ENCODE results near the gene SIM2.

SIM2 gene

DNA sequence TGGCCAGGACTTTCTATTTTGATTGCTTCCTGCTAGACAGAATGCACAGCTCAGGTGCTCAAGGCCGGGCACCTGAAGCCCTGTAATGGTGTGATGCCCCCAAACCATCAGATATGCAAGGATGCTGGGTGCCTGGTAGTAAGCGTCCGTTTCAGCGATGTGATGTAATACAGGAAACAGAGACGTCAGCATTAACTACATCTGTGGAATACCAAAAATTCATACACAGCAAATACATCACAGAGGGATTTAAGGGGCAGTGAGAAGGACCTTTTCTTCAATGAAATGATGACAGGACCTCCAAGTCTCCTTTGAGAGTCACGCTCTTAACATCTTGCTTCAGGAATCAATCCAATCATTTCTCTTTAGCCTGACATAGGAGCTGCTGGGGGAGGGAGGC is 64.4 kb downstream of the SIM2 start:
- no peaks in the 10 kb centered on the region for H3K27me3 Mint-ChIP-seq
- H3K4me1 Mint-ChIP-seq (ENCODE audit: low read depth): no peaks in the 10 kb centered on the region
- H3K4me3 Mint-ChIP-seq: no peak overlapping the region
- H3K9me3 Mint-ChIP-seq: no peaks in the 10 kb centered on the region
- H3K27ac Mint-ChIP-seq: no peak overlapping the region
- H3K36me3 Mint-ChIP-seq (ENCODE audit: low read depth): peaks cover 15% of the 10 kb centered on the region

DNA sequence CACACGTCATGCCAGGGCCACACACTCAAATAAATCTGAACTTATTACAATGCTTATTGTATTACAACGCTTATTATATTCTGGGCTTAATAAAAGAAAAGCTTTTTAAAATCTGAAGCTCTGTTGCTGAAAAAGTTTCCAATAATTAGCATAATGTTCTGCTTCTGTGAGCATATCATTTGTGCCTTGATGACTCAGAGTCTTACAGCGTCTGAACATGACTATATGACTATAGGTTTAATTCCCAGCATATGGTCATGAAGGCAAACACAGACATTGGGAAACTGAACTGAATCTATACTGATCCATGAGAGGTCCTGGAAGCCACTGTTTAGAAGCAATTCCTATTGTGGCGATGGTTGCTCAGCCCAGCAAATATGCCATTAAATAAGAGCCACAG is 66.3 kb downstream of the SIM2 start:
- Mint-ChIP-seq H3K4me1 (ENCODE audit: low read depth) (no peaks in the 10 kb centered on the region), H3K27me3 (no peaks in the 10 kb centered on the region), H3K4me3 (no peak overlapping the region), H3K27ac (no peak overlapping the region), H3K9me3 (no peaks in the 10 kb centered on the region), H3K36me3 (ENCODE audit: low read depth) (peaks cover 12% of the 10 kb centered on the region)

DNA sequence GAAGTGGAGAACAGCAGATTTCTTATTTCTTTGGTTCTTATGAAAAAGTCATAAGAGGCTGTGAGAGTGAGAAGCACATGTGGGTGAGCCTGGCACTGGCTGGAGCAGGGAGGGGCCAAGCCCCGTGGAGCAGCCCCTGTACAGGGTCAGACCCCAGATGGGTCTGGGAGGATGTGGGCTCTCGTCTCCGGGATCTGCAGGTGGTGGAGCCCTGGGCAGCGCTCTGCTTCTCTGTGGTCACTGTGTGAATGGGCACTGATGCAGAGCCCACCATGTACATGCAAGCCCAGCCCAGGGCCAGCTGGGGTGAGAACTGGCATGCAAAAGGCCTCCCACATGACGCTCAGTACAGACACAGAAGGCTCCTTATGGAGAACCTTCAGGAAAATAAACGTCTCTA is 67.6 kb downstream of the SIM2 start:
- Mint-ChIP-seq H3K9me3 (no peaks in the 10 kb centered on the region), H3K4me3 (no peak overlapping the region), H3K27me3 (no peaks in the 10 kb centered on the region), H3K27ac (no peak overlapping the region), H3K36me3 (ENCODE audit: low read depth) (peaks cover 12% of the 10 kb centered on the region), H3K4me1 (ENCODE audit: low read depth) (no peaks in the 10 kb centered on the region)

DNA sequence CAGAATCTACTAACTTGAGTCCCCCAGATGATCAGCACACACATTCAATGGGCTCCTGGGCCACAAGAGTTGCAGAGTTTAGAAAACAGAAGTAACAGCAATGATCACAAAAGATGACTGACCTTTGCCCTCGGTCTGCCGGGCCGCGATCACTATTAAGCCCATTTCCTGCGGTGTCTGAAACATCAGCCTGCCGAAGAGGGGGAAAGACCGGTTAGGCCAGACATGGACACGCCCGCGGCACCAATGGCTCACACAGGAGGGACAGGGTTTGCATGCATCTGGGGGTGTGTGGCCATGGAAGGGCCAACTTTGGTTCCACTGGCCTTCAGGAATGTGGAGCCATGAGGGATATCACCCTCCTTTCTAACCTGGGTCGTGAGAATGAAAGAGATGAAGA is 68.2 kb downstream of the SIM2 start:
- Mint-ChIP-seq H3K27me3 (no peaks in the 10 kb centered on the region), H3K4me1 (ENCODE audit: low read depth) (no peaks in the 10 kb centered on the region), H3K27ac (no peak overlapping the region), H3K9me3 (no peaks in the 10 kb centered on the region), H3K36me3 (ENCODE audit: low read depth) (peaks cover 12% of the 10 kb centered on the region), H3K4me3 (no peak overlapping the region)

DNA sequence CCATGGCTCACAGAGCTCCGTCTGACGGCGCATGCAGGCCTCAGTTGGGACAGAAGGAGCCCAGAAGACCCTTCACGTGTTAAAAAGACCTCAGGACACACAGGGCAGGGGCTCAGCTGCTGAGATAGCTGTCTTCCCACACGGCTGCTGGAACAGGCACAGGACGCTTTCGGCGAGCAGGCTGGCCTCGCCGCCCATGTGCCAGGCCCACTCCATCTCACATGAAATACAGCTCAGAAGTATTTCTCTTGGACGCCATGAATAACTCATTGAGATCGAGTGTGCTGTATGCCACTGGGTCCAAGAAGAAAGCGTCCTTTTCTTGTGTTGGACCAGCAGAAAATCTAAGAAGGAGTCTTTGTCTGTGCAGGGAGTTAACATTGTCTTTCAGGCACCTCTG is 69.6 kb downstream of the SIM2 start:
- Mint-ChIP-seq H3K27ac (no peak overlapping the region), H3K4me3 (no peak overlapping the region), H3K4me1 (ENCODE audit: low read depth) (no peaks in the 10 kb centered on the region), H3K9me3 (no peaks in the 10 kb centered on the region), H3K36me3 (ENCODE audit: low read depth) (peaks cover 7% of the 10 kb centered on the region), H3K27me3 (no peaks in the 10 kb centered on the region)

DNA sequence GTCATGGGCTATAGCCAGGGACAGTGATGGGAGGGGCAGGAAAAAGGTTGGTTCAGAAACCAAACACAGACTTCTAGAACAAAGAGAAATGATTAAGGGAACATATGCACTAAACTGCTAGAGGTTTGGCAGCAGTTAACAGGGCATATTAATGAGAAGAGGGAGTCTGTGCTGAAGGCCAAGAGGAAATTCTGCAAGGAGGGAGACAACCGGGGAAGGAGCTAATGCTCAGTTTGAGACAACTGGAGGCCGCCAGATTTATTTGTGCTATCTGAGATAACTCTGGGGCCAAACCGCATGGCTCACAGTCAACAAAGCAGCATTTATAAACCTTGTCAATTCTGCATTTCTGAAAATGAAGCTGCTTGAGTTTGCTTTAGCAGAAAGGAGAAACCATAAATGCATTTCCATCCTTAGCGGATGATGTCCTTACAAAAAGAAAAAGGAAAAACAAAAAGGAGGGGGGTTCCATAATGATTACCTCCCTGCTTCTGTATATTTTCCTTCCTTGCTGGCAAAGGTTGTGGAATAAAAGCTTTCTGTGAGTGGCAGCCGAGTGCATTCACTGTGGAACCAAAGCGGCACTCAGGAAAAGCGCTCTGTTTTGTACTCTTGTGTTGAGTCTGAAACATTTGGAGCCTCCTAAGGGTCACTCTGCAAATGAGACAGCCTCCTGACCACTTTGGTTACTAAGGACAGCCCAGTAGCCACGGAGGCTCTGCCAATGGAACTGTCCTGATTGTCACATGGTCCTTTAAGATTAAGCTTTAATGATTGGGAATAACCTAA is 70.3 kb downstream of the SIM2 start:
- peaks cover 7% of the 10 kb centered on the region for H3K36me3 Mint-ChIP-seq (ENCODE audit: low read depth)
- no peaks in the 10 kb centered on the region for H3K27me3 Mint-ChIP-seq
- no peak overlapping the region for H3K4me3 Mint-ChIP-seq
- H3K27ac Mint-ChIP-seq: no peak overlapping the region
- no peaks in the 10 kb centered on the region for H3K4me1 Mint-ChIP-seq (ENCODE audit: low read depth)
- no peaks in the 10 kb centered on the region for H3K9me3 Mint-ChIP-seq

DNA sequence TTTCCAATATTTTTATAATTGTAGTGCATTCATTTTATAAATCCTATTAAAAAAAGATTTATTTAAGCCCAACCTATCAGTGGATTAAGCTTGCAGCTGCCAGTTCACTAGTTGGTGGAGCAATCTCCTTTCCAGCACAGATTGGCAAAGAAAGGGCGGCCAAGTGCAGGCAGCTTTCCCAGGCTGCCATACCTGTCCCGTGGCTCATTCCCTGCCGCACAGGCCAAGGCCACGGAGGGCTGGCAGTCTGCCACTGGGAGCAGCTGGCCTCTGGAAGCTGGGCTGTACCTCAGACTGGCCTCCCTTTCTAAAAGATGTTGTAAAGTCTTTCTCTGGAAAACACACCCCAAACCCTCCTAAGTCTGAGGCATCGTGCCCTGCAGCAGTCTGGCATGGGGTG is 74.2 kb downstream of the SIM2 start:
- Mint-ChIP-seq H3K9me3 (no peaks in the 10 kb centered on the region), H3K4me1 (ENCODE audit: low read depth) (no peaks in the 10 kb centered on the region), H3K27me3 (no peaks in the 10 kb centered on the region), H3K27ac (no peak overlapping the region), H3K36me3 (ENCODE audit: low read depth) (no peaks in the 10 kb centered on the region), H3K4me3 (no peak overlapping the region)

DNA sequence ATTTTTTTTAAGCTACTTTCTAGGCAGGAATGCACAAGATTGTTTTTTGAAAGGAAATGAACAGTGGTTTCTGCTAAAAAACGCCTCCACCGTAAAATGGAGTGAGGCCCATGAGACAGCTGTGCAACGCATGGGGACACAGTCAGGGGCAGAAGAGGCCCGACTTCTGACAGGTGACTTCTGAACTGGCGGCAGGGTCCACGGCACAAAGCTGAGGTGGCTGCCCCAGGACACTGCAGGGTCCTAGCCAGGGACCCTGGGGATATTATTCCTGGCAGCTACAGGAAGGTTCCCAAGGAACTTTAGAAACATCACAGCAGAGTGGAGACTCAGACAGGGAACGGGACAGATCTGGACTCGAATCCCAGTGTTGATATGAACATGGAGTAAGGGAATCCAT is 75.1 kb downstream of the SIM2 start:
- no peak overlapping the region for H3K27ac Mint-ChIP-seq
- no peaks in the 10 kb centered on the region for H3K27me3 Mint-ChIP-seq
- H3K9me3 Mint-ChIP-seq: no peaks in the 10 kb centered on the region
- H3K36me3 Mint-ChIP-seq (ENCODE audit: low read depth): no peaks in the 10 kb centered on the region
- H3K4me1 Mint-ChIP-seq (ENCODE audit: low read depth): no peaks in the 10 kb centered on the region
- H3K4me3 Mint-ChIP-seq: no peak overlapping the region

DNA sequence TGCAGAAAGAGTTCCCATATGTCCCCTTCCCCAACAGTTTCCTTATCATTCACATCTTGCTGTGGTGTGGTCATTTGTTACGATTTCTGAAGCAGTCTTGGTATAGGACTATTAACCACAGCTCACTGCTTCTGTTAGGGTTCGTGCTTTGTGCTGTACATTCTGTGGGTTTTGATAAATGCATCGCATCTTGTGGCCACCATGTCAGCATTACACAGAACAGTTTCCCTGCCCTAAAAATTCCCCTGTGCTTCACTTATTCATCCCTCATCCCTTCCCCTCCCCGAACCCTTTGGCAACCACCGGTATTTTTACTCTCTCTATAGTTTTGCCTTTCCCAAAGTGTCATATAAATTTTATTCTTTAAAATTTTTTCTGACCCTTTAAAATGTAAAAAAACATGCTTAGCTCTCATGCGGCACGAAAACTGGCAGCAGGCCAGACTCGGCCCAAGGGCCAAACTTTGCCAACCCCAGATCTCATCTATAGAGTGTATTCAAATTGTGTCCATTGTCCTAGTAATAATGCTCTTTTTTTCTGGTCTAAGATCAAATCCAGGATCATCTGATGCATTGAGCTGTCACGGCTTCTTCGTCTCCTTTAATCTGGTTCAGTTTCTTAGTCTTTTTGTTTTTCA is 78.2 kb downstream of the SIM2 start:
- Mint-ChIP-seq H3K4me1 (ENCODE audit: low read depth) (no peaks in the 10 kb centered on the region), H3K27ac (no peak overlapping the region), H3K27me3 (no peaks in the 10 kb centered on the region), H3K9me3 (no peaks in the 10 kb centered on the region), H3K36me3 (ENCODE audit: low read depth) (no peaks in the 10 kb centered on the region), H3K4me3 (no peak overlapping the region)

DNA sequence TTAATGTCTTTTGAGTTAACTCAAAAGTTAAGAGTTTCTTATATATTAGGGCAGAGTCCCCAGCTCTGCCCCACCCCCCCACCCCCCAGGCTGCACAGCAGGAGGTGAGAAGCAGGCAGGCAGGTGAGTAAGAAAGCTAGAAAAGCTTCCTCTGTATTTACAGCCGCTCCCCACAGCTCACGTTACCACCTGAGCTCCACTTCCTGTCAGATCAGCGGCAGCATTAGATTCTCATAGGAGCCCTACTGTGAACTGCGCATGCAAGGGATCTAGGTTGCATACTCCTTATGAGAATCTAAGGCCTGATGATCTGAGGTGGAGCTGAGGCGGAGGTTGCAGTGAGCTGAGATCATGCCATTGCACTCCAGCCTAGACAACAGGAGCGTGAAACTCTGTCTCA is 81.9 kb downstream of the SIM2 start:
- H3K9me3 Mint-ChIP-seq: no peaks in the 10 kb centered on the region
- H3K27ac Mint-ChIP-seq: no peak overlapping the region
- H3K4me1 Mint-ChIP-seq (ENCODE audit: low read depth): no peaks in the 10 kb centered on the region
- no peaks in the 10 kb centered on the region for H3K27me3 Mint-ChIP-seq
- H3K4me3 Mint-ChIP-seq: no peak overlapping the region
- H3K36me3 Mint-ChIP-seq (ENCODE audit: low read depth): no peaks in the 10 kb centered on the region

DNA sequence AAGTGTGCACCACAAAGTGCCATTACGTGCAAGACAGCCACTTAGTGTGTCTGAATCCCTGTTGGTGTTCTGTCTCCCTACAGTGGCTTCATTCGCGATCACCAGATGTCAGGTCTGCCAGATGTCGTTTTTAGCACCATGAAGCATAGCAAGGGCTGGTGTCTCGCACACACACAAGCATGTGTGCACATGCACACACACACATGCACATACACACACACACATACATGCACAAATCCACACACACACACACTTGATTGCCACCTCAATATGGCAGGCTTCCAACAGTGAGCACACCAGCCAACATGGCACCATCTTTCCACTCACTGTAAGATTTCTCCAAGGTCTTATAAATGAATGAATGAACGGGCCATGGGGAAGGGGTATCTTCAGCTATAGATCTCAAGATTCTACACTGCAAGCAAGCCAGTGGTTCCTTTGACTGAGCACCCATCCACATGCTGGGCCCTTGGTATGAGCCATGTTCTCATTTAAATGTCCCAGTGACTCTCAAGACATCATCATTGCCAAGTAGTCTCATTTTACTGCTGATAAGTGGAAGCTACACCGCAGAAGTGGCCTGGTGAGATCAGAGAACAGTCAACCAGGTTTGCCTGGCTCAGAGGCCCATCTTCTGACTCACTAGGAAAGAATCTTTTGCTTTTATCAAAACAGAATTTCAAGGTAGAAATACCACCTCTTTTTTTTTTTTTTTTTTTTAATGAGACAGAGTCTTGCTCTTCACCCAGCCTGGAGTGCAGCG is 84.9 kb downstream of the SIM2 start:
- Mint-ChIP-seq H3K4me1 (ENCODE audit: low read depth) (no peaks in the 10 kb centered on the region), H3K4me3 (no peak overlapping the region), H3K9me3 (no peaks in the 10 kb centered on the region), H3K27ac (no peak overlapping the region), H3K36me3 (ENCODE audit: low read depth) (no peaks in the 10 kb centered on the region), H3K27me3 (no peaks in the 10 kb centered on the region)

DNA sequence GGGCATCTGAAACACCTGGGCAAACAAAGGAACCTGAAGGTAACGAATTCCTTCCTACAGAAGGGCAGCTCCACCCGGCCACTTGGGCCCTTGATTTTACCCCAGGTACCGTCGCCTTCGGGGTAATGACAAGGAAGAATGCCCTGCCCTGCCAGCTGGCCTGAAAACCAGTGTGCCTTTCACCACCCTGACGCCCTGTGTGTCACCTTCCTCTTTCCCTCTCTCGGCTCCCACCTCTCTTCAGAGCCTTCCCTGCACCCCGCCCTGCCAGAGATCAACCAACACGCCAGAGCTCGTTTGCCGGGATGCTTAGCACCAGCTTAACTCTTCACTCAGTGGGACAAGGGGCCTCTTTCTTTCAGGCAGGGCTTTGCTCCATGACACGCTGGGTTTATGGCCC is 86.0 kb downstream of the SIM2 start:
- Mint-ChIP-seq H3K27ac (no peak overlapping the region), H3K4me1 (ENCODE audit: low read depth) (no peaks in the 10 kb centered on the region), H3K36me3 (ENCODE audit: low read depth) (no peaks in the 10 kb centered on the region), H3K9me3 (no peaks in the 10 kb centered on the region), H3K4me3 (no peak overlapping the region), H3K27me3 (no peaks in the 10 kb centered on the region)

DNA sequence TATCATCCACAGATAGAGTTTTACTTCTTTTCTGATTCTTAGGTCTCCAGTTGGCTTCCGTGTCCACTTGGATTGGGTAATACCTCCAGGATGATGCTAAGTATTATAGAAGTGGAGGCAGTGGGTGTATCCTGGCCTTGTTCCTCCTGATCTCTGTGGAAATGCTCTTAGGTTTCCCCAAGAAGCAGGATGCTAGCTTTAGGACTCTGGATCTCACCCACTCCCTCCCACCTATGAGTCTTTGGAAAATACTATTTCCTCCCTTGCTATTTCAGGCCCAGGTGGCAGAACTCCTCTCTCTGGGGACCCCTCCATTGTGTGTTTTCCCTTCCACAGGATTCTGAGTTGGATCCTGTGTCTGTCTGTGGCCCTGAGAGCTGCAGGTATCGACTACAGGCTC is 86.7 kb downstream of the SIM2 start:
- Mint-ChIP-seq H3K27me3 (no peaks in the 10 kb centered on the region), H3K4me1 (ENCODE audit: low read depth) (no peaks in the 10 kb centered on the region), H3K27ac (no peak overlapping the region), H3K36me3 (ENCODE audit: low read depth) (no peaks in the 10 kb centered on the region), H3K4me3 (no peak overlapping the region), H3K9me3 (no peaks in the 10 kb centered on the region)

DNA sequence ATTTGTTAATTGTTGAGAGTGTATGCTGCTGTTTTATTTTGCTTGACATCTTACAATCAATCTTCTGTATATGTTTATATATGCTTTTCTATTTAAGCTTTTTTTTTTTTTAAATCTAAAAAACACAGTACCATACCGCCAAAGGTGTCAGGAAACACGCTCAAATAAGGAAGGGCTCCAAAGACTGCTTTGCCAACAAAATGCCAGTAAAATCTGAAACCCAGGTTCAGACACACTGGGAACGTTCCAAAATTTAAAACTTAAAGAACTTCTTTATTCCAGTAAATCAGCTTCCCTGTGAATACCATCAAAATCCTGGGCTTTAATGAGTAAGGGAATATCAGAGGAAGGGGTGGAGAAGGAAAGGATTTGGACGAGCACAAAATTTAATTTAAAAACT is 87.3 kb downstream of the SIM2 start:
- Mint-ChIP-seq H3K4me3 (no peak overlapping the region), H3K4me1 (ENCODE audit: low read depth) (no peaks in the 10 kb centered on the region), H3K36me3 (ENCODE audit: low read depth) (peaks cover 5% of the 10 kb centered on the region), H3K9me3 (no peaks in the 10 kb centered on the region), H3K27me3 (no peaks in the 10 kb centered on the region), H3K27ac (no peak overlapping the region)

DNA sequence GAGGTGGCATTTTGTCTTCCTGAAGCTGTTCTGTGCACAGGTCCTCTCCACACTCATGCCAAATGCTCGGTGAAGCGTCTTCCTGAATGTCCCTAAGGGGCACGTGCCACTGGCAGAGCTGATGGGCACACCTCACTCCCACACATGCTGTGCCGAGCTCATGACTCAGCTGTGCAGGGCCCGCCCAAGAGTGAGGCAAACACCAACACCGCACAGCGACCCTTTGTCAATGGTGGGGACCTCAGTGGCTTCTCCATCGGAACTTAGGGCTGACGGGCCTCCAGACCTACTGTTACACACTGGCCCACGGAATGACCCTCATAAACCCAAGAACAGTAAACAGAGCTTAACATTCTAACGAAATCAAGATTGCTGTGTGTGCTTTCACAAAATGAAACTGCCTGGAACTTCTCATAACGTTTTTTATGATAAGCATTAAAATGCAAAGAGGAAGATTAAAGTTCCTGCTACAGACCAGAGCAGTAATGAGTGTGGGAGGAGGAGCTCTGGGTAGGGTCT is 89.3 kb downstream of the SIM2 start:
- Mint-ChIP-seq H3K27me3 (no peaks in the 10 kb centered on the region), H3K4me1 (ENCODE audit: low read depth) (no peaks in the 10 kb centered on the region), H3K9me3 (no peaks in the 10 kb centered on the region), H3K36me3 (ENCODE audit: low read depth) (peaks cover 7% of the 10 kb centered on the region), H3K27ac (no peak overlapping the region), H3K4me3 (no peak overlapping the region)
